Heart right ventricle (tissue), 16 donors: Measurements from ENCODE around the gene GRIK2. TPM values are rescaled to one million over a fixed set of nuclear protein-coding genes. Genes with fewer than 3 reads are reported as not detected.
A peak's percentile ranks its signal among the peaks of the same experiment; 100 is the strongest.

Experiments used
- ATAC-seq, 8 donors: fragments of 200-7000 bp; cut with Tn5 transposase; one replicate each; pipeline ENCODE4 v1.9.1; 2020; ENCODE audit warnings: mild to moderate bottlenecking in 8 of 8, moderate library complexity in 8 of 8, moderate number of reproducible peaks in 1 of 8
- DNase-seq, 2 donors: peaks; one replicate each; pipeline ENCODE4 v3.0.0-alpha.2; 2020
- H3K27ac ChIP-seq, 10 donors: fragments of 200-600 bp; sonication (generic) in 2 of 10; one replicate each; pipeline versions ENCODE4 v1.5.0 to v1.8.0; 2020 to 2022; ENCODE audit warnings: mild to moderate bottlenecking in 3 of 10
- H3K27me3 ChIP-seq, 7 donors: fragments of 200-600 bp; one replicate each; pipeline ENCODE4 v1.8.0; 2021 to 2022; ENCODE audit warnings: mild to moderate bottlenecking in 2 of 7
- H3K36me3 ChIP-seq, 9 donors: fragments of 200-600 bp; sonication (generic) in 1 of 9; one replicate each; pipeline versions ENCODE4 v1.5.0 to v1.8.0; 2020 to 2022; ENCODE audit warnings: mild to moderate bottlenecking in 2 of 9
- H3K4me1 ChIP-seq, 9 donors: fragments of 200-600 bp; sonication (generic) in 1 of 9; one replicate each; pipeline versions ENCODE4 v1.5.0 to v1.8.0; 2020 to 2022; ENCODE audit warnings: mild to moderate bottlenecking in 4 of 9
- H3K4me3 ChIP-seq, 10 donors: fragments of 200-600 bp; sonication (generic) in 2 of 10; one replicate each; pipeline versions ENCODE4 v1.5.0 to v1.8.0; 2020 to 2022; ENCODE audit warnings: mild to moderate bottlenecking in 7 of 10, moderate library complexity in 2 of 10
- H3K9me3 ChIP-seq, 11 donors: fragments of 200-600 bp in 10 of 11; sonication (generic) in 2 of 11; one replicate each; pipeline versions ENCODE4 v1.5.0 to v1.8.0; 2013 to 2022; ENCODE audit warnings: mild to moderate bottlenecking in 2 of 11, control low read depth in 1 of 11, moderate library complexity in 1 of 11
- CTCF ChIP-seq, 9 donors: fragments of 200-600 bp; sonication (generic) in 2 of 9; IDR thresholded peaks; one replicate each; pipeline versions ENCODE4 v1.5.0 to v1.8.0; 2021 to 2022; ENCODE audit warnings: antibody characterized with exemption in 9 of 9, mild to moderate bottlenecking in 5 of 9, moderate library complexity in 1 of 9
- WGBS, 2 donors: extraction: QIAGEN DNeasy Blood & Tissue Kit; methylation state at CpG; one replicate each; pipeline ENCODE4 v1.1.7; 2013; ENCODE audit warnings: inconsistent platforms in 1 of 2; 5-methylcytosine and 5-hydroxymethylcytosine counted together
- intact Hi-C, 10 donors: fragments of 100-400 bp; cut with DNase I; formaldehyde crosslinking; loops; one replicate each; pipeline versions ENCODE4 v1.11.1 to v1.14.2; 2022
- polyA plus RNA-seq, 2 donors: library from polyadenylated mRNA; stranded (reverse); fragments of 200-250 nt; gene quantifications; one replicate each; pipeline ENCODE4 v1.2.3, GENCODE V29; 2013
- total RNA-seq, 10 donors: library from RNA; stranded (reverse); fragmentation: NEBNext Ultra II Directional in 3 of 10; extraction: Animal tissue kit (Norgen Biotek cat#: 25700) in 3 of 10; gene quantifications; one replicate each; pipeline versions ENCODE4 v1.2.1 to v1.2.4, GENCODE V29; 2021 to 2023
- donor health status: Arrhythmogenic right ventricular cardiomyopathy.
- donor health status: ischemic (EF 13 %, LVEDD 7.1; RV severe dilation, severe dysfunction).
- donor health status: healthy with polysubstance abuse.
- donor health status: DM: no; HTN: yes; CAD: no.
- donor health status: DM: no; HTN: no; CAD: no.
- donor health status: ischemic (EF 25% LVEDD 6.9; RV normal size, moderate dysfunction).
- donor health status: ischemic (EF 25% LVEDD 5.7; RV mildly dilated, moderate dysfunction).
- donor health status: healthy.
- donor health status: DM: yes; HTN: yes; CAD: no.
- donor health status: Ischemic cardiomyopathy.
- donor health status: ischemic (EF 35%, LVEDD 5.7; RV mildly dilated, moderate dysfunction).
- donor health status: nonischemic (EF 11% LVEDD 7.7; RV severe dilation, severe dysfunction).
- donor health status: DM: yes; HTN: yes; CAD: no.
- donor health status: PGD.
- donor health status: ischemic (EF 29% LVEDD 5.4; RV normal size, mild dysfunction).
- donor health status: nonischemic (EF 23%, LVEDD 6.1; RV moderate dilation, normal function).

The GRIK2 gene
- total and polyA plus RNA-seq, 12 donors: 0.13 to 7.0 (median 2.5) TPM

- TF ChIP-seq CTCF (IDR thresholded peaks at IDR 0.05): no peak
- DNase-seq (no peak), ATAC-seq (no peak)
- Histone ChIP-seq H3K27me3 (no peaks in the 10 kb centered on the region), H3K36me3 (no peaks in the 10 kb centered on the region), H3K4me3 (no peak overlapping the region), H3K4me1 (peaks cover 0 to 8% (median 0%) of the 10 kb centered on the region in 9 donors), H3K9me3 (peaks cover 0 to 3% (median 0%) of the 10 kb centered on the region in 11 donors), H3K27ac (no peak overlapping the region)
- WGBS, 2 donors: 90 to 92% methylated on average over 1 of the region's 1 CpG
- intact Hi-C loops: no loop called here
Observed at GRCh38 chr6:101758368-101758767, 364.9 kb downstream of the GRIK2 start.

GRCh38 chr6:101760843-101761621 lies 367.5 kb downstream of the GRIK2 start:
- H3K4me3 ChIP-seq: no peak overlapping the region
- H3K27ac ChIP-seq: no peak overlapping the region
- no peaks in the 10 kb centered on the region for H3K36me3 ChIP-seq
- no peak for DNase-seq
- intact Hi-C loops: no loop called here
- TF ChIP-seq CTCF (IDR thresholded peaks at IDR 0.05): no peak
- H3K9me3 ChIP-seq: peaks cover 0 to 3% (median 0%) of the 10 kb centered on the region in 11 donors
- H3K4me1 ChIP-seq: peaks cover 0 to 8% (median 0%) of the 10 kb centered on the region in 9 donors
- H3K27me3 ChIP-seq: no peaks in the 10 kb centered on the region
- ATAC-seq: peak in 3 of 8 donors; percentile 34 to 84 (median 58)

GRCh38 chr6:101762851-101763250 lies 369.3 kb downstream of the GRIK2 start:
- DNase-seq: no peak
- Histone ChIP-seq H3K9me3 (peaks cover 0 to 3% (median 0%) of the 10 kb centered on the region in 11 donors), H3K27ac (no peak overlapping the region), H3K36me3 (no peaks in the 10 kb centered on the region), H3K4me1 (peaks cover 0 to 8% (median 0%) of the 10 kb centered on the region in 9 donors), H3K4me3 (no peak overlapping the region), H3K27me3 (no peaks in the 10 kb centered on the region)
- WGBS, 2 donors: 32 to 36% methylated on average over 3 of the region's 3 CpGs
- no peak for TF ChIP-seq CTCF (IDR thresholded peaks at IDR 0.05)
- peak in 2 of 8 donors; percentile 17 to 56 for ATAC-seq
- intact Hi-C loops: no loop called here

GRCh38 chr6:101765281-101765680 lies 371.8 kb downstream of the GRIK2 start:
- no peaks in the 10 kb centered on the region for H3K27me3 ChIP-seq
- ATAC-seq (no peak), DNase-seq (no peak)
- peaks cover 0 to 8% (median 0%) of the 10 kb centered on the region in 9 donors for H3K4me1 ChIP-seq
- TF ChIP-seq CTCF (IDR thresholded peaks at IDR 0.05): no peak
- H3K27ac ChIP-seq: no peak overlapping the region
- no peak overlapping the region for H3K4me3 ChIP-seq
- intact Hi-C loops: no loop called here
- H3K9me3 ChIP-seq: peaks cover 0 to 3% (median 0%) of the 10 kb centered on the region in 11 donors
- WGBS, 2 donors: 81 to 84% methylated on average over 1 of the region's 1 CpG
- H3K36me3 ChIP-seq: no peaks in the 10 kb centered on the region
